ENCODE results near the gene RGL2.
"Not testable (repeated sequence)": the region's sequence is repeated elsewhere in the genome, so short reads cannot be mapped to it uniquely, and the experiment has no call there.

Gene RGL2, protein sequence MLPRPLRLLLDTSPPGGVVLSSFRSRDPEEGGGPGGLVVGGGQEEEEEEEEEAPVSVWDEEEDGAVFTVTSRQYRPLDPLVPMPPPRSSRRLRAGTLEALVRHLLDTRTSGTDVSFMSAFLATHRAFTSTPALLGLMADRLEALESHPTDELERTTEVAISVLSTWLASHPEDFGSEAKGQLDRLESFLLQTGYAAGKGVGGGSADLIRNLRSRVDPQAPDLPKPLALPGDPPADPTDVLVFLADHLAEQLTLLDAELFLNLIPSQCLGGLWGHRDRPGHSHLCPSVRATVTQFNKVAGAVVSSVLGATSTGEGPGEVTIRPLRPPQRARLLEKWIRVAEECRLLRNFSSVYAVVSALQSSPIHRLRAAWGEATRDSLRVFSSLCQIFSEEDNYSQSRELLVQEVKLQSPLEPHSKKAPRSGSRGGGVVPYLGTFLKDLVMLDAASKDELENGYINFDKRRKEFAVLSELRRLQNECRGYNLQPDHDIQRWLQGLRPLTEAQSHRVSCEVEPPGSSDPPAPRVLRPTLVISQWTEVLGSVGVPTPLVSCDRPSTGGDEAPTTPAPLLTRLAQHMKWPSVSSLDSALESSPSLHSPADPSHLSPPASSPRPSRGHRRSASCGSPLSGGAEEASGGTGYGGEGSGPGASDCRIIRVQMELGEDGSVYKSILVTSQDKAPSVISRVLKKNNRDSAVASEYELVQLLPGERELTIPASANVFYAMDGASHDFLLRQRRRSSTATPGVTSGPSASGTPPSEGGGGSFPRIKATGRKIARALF

DNA sequence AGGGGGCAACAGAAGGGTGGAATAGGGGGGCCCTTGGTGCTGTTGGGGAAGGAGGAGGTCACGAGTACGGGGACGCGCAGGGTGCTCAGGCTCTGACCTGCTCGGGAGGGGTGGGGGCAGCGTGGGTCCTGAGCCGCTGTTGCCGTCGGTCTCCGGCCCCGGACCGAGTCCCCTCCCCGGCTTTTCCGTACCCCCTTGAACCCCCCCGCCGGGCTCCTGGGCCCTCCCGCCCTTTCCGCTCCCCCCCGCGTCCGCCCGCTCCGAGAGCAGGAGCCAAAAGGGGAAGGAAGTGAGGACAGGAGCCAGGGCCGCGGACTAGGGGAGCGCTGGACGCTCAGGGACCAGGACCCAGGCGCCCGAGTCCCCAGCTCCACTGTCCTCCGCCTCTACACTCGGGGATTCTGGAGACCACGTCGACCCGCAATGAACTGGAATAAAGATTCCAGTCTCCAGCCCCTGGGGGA, at the start of gene RGL2:
RGL2 (minus strand) TSS at position 170 of the 464 bp plus-strand sequence. CDS start 332 bp downstream, outside the sequence.
- in situ Hi-C loops (cut with MboI; ENCODE audit: low pct_unique_long_range_greater_than_20kb, low sequenced_read_pairs): no loop called here
- no peak for DNase-seq

DNA sequence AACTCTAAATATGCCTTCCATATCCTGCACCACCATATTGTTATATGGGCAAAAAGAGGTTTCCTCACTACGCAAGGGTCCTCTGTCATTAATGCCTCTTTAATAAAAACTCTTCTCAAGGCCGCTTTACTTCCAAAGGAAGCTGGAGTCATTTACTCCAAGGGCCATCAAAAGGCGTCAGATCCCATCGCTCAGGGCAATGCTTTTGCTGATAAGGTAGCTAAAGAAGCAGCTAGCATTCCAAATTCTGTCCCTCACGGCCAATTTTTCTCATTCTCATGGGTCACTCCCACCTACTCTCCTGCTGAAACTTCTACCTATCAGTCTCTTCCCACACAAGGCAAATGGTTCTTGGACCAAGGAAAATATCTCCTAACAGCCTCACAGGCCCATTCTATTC, 49.1 kb upstream of the RGL2 start:
- no peak for DNase-seq
- in situ Hi-C loops (cut with MboI; ENCODE audit: low pct_unique_long_range_greater_than_20kb, low sequenced_read_pairs): no loop called here

DNA sequence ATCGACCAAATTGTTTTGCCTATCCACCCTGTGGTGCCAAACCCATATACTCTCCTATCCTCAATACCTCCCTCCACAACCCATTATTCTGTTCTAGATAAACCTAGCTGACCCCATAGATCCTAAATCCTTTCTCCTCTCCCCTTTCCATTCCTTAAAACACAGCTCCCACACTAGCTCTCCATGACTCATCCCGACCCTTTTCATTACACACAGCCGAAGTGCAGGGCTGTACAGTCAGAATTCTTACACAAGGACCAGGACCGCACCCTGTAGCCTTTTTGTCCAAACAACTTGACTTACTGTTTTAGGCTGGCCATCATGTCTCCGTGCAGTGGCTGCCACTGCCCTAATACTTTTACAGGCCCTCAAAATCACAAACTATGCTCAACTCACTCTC, 48.2 kb upstream of the RGL2 start:
- in situ Hi-C loops (cut with MboI; ENCODE audit: low pct_unique_long_range_greater_than_20kb, low sequenced_read_pairs); DNase-seq: not testable (repeated sequence)

DNA sequence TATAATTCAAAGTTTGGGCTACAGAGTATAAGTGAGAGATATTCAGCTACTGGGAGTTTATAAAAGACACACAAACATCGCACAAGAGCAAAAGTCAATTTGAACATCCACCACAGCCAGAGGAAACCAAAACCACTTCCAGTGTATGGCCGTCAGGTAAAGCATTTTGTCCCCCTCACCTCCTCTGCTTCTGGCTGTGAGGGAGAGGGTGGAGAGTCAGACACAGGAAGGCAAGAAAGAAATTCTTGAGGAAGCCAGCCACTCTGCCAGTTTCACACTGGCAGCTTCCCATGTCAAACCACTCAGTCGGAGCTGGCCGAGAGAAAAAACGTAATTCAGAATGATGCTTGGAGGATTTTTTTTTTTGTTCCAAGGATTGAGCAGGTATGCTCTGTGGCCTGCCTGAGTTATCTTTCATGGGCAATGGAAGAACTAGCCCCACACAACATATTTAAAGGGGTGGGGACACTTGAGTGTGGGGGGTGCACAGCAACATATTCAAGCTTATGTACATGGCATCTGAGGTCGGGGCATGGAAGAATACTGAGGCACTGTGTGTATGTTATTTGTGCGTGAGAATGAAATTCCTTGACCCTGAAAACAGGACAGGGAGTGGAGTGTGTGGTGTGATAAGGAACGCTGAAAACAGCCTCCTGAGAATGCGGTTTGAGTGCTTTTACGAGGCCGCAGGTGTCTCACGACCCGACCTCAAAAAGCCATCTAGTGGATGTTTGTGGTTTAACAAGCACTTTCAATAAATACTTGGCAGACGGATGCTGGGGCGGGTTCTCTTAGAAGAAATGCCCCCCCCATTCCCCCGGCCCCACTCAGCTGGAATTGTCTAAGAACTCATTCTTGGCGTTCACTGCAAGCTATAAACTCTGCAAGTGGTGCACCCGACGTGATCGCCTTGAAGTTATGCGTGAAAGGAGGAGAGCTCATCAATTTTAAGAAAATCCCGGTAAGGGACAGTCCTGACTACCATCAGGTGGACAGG, 46.3 kb upstream of the RGL2 start:
- in situ Hi-C loops (cut with MboI; ENCODE audit: low pct_unique_long_range_greater_than_20kb, low sequenced_read_pairs): no loop called here
- DNase-seq: peak; percentile 92

DNA sequence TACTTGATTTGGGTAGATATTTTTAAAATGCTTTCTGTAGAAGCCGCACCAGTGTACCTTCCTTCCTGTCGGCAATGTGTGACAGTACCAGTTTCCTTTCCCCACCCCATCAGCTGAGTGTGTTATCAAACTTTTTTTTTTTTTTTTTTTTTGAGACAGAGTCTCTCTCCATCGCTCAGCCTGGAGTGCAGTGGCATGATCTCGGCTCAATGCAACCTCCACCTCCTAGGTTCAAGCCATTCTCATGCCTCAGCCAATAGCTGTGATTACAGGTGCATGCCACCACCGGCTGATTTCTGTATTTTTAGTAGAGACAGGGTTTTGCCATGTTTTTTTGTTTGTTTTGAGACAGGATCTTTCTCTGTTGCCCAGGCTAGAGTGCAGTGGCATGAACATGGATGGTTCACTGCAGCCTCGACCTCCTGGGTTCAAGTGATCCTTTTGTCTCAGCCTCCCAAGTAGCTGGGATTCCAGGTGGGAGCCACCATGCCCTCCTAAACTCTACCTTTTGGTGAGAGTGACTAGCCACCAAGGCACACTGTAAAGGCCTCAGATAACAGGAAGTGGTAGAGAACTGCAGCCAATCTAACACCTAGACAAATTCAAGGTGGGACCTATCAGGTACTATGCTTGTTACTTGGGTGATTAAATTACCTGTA, 45.3 kb upstream of the RGL2 start:
- DNase-seq: peak; percentile 42
- in situ Hi-C loops (cut with MboI; ENCODE audit: low pct_unique_long_range_greater_than_20kb, low sequenced_read_pairs): no loop called here

DNA sequence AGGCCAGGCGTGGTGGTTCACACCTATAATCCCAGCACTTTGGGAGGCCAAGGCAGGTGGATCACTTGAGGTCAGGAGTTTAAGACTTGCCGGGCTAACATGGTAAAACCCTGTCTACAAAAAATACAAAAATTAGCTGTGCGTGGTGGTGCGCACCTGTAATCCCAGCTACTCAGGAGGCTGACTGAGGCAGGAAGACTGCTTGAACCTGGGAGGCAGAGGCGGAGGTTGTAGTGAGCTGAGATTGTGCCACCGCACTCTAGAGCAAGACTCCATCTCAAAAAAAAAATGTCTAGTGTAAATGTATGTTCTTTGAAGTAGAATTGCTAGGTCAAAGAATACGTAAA, 44.8 kb upstream of the RGL2 start:
- in situ Hi-C loops (cut with MboI; ENCODE audit: low pct_unique_long_range_greater_than_20kb, low sequenced_read_pairs); DNase-seq: not testable (repeated sequence)

DNA sequence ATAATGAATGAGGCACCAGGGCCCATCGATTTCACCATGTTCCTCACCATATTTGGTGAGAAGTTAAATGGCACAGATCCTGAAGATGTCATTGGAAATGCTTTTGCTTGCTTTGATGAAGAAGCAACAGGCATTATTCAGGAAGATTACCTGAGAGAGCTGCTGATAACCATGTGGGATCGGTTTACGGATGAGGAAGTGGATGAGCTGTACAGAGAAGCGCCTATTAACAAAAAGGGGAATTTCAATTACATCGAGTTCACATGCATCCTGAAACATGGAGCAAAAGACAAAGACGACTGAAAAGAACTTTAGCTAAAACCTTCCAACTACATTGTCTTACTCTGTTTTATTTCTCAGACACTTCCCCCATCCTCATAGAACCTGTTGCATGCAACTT, 40.5 kb upstream of the RGL2 start:
- in situ Hi-C loops (cut with MboI; ENCODE audit: low pct_unique_long_range_greater_than_20kb, low sequenced_read_pairs): no loop called here
- peak; percentile 25 for DNase-seq

DNA sequence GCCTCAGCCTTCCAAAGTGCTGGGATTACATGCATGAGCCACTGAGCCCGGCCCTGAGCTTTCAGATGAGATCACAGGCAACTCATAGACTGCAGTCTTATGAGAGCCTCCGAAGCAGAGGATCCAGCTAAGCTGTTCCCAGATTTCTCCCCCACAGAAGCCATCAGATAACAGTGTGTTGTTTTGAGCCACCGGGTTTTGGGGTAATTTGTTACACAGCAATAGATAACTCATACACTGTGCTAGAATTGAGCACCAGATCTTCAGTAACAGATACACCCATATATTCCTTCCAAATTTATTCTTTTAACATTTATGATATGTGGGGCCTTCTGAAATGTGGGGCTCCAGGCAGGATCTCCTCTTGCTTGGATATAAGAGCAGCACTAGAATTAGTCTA, 37.8 kb upstream of the RGL2 start:
- in situ Hi-C loops (cut with MboI; ENCODE audit: low pct_unique_long_range_greater_than_20kb, low sequenced_read_pairs): no loop called here
- DNase-seq: no peak

DNA sequence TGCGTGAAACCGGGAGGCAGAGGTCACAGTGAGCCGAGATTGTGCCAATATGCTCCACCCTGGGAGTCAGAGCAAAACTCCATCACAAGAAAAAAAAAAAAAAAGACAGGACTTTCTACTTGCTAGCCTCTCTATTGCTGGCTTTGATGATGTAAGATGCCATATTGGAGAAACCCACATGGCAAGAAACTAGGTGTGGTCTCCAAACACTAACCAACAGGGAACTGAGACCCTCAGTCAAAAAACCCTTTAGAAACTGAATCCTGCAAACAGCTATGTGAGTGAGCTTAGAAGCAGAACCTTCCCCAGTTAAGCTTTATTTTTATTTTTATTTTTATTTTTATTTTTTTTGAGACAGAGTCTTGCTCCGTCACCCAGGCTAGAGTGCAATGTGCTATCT, 37.2 kb upstream of the RGL2 start:
- no peak for DNase-seq
- in situ Hi-C loops (cut with MboI; ENCODE audit: low pct_unique_long_range_greater_than_20kb, low sequenced_read_pairs): no loop called here

DNA sequence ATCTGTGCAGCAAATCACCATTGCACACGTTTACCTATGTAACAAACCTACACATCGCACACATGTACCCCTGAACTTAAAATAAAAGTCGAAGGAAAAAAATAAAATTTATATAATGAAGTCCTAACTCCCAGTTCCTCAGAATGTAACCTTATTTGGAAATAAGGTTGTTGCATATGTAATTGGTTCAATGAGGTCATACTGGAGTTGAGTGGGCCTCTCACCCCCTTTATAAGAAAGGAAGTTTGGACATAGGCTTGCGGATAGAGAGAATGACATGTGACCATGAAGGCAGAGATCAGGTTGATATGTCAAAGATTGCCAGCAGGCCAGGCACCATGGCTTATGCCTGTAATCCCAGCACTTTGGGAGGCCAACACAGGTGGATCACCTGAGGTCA, 34.9 kb upstream of the RGL2 start:
- no peak for DNase-seq
- in situ Hi-C loops (cut with MboI; ENCODE audit: low pct_unique_long_range_greater_than_20kb, low sequenced_read_pairs): no loop called here

DNA sequence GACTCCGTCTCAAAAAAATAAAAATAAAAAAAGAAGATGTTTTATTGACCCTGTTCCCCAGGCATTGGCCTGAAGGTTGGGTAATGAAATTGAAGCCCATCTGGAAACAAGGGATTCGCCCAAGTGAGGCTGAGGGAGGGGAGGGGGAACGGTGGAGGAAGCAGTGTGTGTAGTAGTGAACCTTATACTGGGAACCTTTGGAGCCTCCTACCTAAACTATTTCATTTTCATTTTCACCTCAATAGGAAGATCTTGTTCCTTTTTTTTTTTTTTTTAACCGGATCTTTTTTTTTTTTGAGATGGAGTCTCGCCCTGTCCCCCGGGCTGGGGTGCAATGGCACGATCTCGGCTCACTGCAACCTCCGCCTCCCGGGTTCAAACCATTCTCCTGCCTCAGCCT, 32.0 kb upstream of the RGL2 start:
- no peak for DNase-seq
- in situ Hi-C loops (cut with MboI; ENCODE audit: low pct_unique_long_range_greater_than_20kb, low sequenced_read_pairs): no loop called here

DNA sequence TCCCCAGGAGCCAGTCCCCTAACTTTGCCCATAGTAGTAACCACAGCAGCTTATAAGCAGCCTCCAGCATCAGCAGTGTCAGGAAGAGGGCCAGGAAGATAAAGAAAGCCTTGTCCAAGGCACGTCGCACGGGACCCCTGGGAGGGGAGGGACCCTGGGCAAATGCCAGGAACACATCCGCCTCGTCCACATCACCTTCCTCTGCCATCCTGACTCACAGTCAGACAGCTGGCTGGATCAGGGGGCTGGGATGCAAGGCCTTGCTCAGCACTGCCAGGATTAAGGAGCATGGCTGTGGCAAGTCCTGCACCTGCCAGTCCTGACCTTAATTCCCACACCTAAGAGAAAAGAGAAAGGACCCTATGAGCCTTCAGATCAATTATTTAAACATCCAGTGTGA, 30.3 kb upstream of the RGL2 start:
- DNase-seq: no peak
- in situ Hi-C loops (cut with MboI; ENCODE audit: low pct_unique_long_range_greater_than_20kb, low sequenced_read_pairs): no loop called here

DNA sequence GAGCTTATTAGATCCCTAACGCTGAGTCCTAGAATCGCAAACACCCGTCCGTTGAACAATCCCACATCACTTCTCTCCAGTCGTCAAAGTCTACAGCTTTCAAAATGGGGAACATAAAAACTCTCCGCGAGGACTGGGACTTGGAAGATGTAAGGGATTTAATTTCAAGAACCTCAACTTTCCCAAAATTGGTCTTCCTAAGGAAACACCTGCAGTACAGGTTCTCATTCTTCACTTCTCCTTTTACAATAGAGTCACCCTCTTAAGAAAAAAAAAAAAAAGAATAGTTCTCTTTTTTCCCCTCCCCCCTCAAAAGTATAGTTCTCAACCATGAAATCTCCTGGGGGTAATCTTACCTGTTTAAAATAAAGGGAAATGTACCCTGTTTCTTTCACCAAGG, 25.4 kb upstream of the RGL2 start:
- in situ Hi-C loops (cut with MboI; ENCODE audit: low pct_unique_long_range_greater_than_20kb, low sequenced_read_pairs): no loop called here
- DNase-seq: peak; percentile 64

DNA sequence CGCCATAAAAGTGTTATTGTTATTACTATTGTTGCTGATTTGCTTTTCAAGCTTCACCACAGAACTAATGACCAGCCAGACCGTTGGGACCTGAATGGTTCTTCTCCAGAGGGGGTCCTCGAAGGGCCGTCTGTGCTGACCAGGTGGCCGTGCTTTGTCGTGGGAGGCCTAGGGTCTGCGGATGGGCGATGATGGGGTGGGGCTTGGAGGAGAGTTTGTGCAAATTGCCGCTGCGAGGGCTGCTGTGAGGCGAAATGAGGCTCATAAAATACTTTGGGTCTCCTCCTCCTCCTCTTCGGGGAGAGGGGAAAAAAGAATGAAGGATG, 24.8 kb upstream of the RGL2 start:
- DNase-seq: peak; percentile 27
- in situ Hi-C loops (cut with MboI; ENCODE audit: low pct_unique_long_range_greater_than_20kb, low sequenced_read_pairs): no loop called here

DNA sequence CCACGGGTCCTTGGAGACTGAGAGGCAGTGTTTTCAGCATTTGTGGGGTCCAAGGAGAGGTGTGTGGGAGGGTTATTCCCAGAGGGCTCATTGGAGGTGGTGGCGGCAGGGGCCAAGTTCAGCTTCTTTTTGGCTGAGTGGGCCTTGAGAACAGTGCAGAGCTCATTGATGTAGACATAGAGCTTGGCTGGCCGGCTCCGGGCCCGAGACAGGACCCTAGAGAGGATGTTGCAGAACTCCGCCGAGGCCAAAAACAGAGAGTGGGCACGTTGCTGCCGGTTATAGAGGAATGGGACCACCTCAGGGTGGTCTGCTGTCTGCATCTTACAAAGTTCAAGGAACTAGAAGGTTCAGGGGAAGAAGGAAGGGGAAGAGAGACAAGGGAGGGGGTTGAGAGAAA, 22.5 kb upstream of the RGL2 start:
- in situ Hi-C loops (cut with MboI; ENCODE audit: low pct_unique_long_range_greater_than_20kb, low sequenced_read_pairs): no loop called here
- no peak for DNase-seq

DNA sequence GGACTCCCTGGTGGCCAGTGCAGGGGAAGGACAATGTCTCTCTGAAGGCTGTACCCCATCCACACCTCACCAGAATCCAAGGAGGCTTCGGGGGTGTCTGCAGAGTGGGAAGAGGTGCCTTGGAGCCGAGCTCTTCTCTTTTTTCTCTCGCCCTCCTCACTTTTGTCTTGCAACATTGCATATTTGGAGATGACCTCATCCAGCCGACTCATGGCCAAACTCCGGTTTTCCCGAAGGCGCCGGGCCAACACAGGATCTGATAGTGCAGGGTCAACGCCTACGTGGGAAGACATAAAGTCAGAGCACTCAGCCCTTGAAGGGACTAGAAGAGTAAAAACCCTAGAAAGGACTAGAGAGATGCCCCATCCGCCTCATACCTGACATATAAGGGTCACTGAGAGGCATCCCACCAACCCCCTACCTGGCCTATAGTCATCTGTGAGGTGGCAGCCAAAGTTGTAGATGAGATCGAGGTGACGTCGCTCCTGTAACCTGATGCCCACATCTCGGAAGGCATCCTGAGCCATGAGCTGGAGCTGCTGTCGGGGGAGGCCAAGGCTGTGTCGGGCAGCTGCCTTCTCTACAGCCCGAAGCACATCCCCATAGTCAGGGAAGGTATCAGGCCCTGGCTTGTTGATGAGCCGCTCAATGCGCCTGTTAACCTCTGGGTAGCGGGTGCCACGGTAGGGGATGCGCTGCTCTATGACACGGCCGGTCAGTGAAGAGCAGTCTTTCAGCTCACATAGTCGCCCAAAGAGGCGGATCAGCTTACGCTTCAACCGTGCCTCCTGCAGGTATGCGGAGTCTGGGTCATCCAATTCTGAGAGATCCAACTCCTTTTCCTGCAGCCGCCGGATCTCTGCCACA, 21.8 kb upstream of the RGL2 start:
- DNase-seq: no peak
- in situ Hi-C loops (cut with MboI; ENCODE audit: low pct_unique_long_range_greater_than_20kb, low sequenced_read_pairs): no loop called here

DNA sequence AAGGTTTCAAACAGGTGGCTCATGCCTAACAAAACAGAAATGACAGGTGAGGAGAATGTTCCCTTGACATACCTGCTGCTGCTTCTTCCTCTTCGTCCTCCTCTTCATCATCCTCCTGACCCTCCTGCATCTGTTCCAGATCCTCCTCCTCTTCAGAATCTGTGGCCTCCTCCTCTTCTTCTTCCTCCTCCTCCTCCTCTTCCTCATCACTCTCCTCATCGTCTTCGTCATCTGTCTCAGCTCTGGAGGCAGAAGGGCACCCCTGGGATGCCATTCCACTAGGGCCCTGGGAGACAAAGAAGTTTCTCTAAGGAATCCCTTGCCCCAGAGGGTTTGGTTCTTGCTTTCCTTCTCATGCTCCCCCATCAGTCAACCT, 21.2 kb upstream of the RGL2 start:
- in situ Hi-C loops (cut with MboI; ENCODE audit: low pct_unique_long_range_greater_than_20kb, low sequenced_read_pairs): no loop called here
- DNase-seq: no peak

DNA sequence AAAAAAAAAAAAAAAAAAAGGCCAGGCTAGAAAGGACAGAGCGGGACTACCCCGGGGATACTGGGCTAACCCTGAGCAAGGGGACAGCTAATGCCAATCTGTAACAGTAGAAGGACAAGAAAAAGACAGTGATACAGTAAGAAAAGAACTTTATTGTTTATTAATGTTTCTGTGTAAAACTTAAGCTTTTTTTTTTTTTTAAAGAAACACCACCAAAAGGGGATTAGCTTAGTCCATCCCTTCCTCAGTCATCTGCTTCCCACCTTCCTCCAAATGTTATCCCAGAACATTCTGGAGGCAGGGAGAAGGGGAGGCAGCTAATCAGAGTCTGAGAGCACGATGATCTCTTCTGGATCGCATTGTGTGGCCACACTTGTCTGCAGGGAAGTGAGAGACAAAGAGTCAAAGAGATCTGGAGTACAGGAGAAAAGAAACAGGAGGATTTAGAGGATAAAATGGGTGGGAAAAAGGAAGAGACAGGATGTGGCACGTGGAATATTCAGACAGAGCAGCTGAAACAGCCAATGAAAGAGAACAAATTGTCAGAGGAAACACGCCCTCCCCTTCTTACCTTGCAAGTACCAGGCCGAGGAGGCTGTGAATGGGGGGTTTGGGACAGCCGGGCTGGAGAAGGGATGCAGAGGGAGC, 19.8 kb upstream of the RGL2 start:
- DNase-seq: no peak
- in situ Hi-C loops (cut with MboI; ENCODE audit: low pct_unique_long_range_greater_than_20kb, low sequenced_read_pairs): no loop called here
